Measurements from ENCODE around the gene ZFHX3. TPM values are rescaled to one million over a fixed set of nuclear protein-coding genes. Genes with fewer than 3 reads are reported as not detected.

ZFHX3 gene
- total and polyA plus RNA-seq, 9 of the 15 experiments (the other 6 are each of a cell fraction or from before 2014, with no cell fraction given): 0.01 to 0.23 (median 0.06) TPM; not detected in 4

GRCh38 chr16:72832621-72833248, 215.2 kb downstream of the ZFHX3 start:
- DNase-seq (ENCODE audit: extremely low read depth in 1 of 4, low spot score in 3 of 4) (peak; percentile 74 to 90 (median 84)), FAIRE-seq (peak; percentile 85)
- 10% methylated on average over 13 of the region's 13 CpGs for WGBS (ENCODE audit: insufficient coverage, low coverage, missing lambda C conversion rate)
- TF ChIP-seq USF2 (CRISPR knock-in tag; IDR thresholded peaks at IDR 0.05) (no peak), CHCHD3 (CRISPR knock-in tag; IDR thresholded peaks at IDR 0.05) (no peak), LCOR (CRISPR knock-in tag; IDR thresholded peaks at IDR 0.05) (no peak), TFAP4 (CRISPR knock-in tag; IDR thresholded peaks at IDR 0.05; ENCODE audit: borderline replicate concordance) (peak; percentile 30; the same call in 1 of the 2 replicates), REST (IDR thresholded peaks at IDR 0.05; ENCODE audit: borderline replicate concordance) (peak; percentile 61; the same call in 1 of the 2 replicates), REST (CRISPR knock-in tag; IDR thresholded peaks at IDR 0.05; ENCODE audit: low read depth) (no peak), ADNP (tag; IDR thresholded peaks at IDR 0.05) (no peak), NR2C2 (CRISPR knock-in tag; IDR thresholded peaks at IDR 0.05) (no peak), NR2C2 (tag; IDR thresholded peaks at IDR 0.05) (no peak), L3MBTL2 (IDR thresholded peaks at IDR 0.05) (no peak), MYC (IDR thresholded peaks at IDR 0.05; ENCODE audit: low read depth, low read length) (0 out of 2 replicates have a peak, but pooled peaks have one; percentile 14), MYC (CRISPR knock-in tag; IDR thresholded peaks at IDR 0.05; ENCODE audit: borderline replicate concordance, low read depth) (no peak), ATF7 (IDR thresholded peaks at IDR 0.05) (no peak)

More at GRCh38 chr16:72832621-72833248, 215.2 kb downstream of the ZFHX3 start:
- no peak overlapping the region for H3K9ac ChIP-seq (ENCODE audit: insufficient read depth in 1 of 2, low read depth in 2 of 2, low read length in 2 of 2)
- H3K79me2 ChIP-seq (ENCODE audit: control insufficient read depth, insufficient read depth, low read length): no peaks in the 10 kb centered on the region
- peak; percentile 98 for ATAC-seq
- intact Hi-C loops (cut with micrococcal nuclease) (loop anchor here (2.0 kb wide), 1 partner anchor 364 kb away; no protein-coding TSS in a partner anchor), in situ Hi-C loops (cut with MboI) (no loop called here)
- no peak overlapping the region for H2AFZ ChIP-seq (ENCODE audit: low read depth, low read length)
- ChIA-PET CTCF (ENCODE audit: low intra/inter-chr PET ratio) (interaction anchor here (0.6 to 1.1 kb wide), 2 partner anchors 84 to 330 kb away, joined by 3 read pairs; no protein-coding TSS in a partner anchor), POLR2A (interaction anchor here (0.6 to 1.2 kb wide), 8 partner anchors 8 to 1137 kb away, joined by 3 to 6 read pairs (median 3); no protein-coding TSS in a partner anchor)
- H3K4me2 ChIP-seq (ENCODE audit: insufficient read depth, low read length): no peak overlapping the region
- H3K9me3 ChIP-seq (replicated peaks; ENCODE audit: control insufficient read depth, insufficient read depth, low read depth, low read length): no peaks in the 10 kb centered on the region
- H3K4me1 ChIP-seq (replicated peaks in 1 of 2; ENCODE audit: control insufficient read depth in 2 of 2, insufficient read depth in 2 of 2, low read length in 2 of 2): no peaks in the 10 kb centered on the region
- no peaks in the 10 kb centered on the region for H3K36me3 ChIP-seq (ENCODE audit: control insufficient read depth, insufficient read depth, low read length)
- no TSS peak for BruUV-seq (replicated peaks)
- peaks cover 13 to 19% of the 10 kb centered on the region in 2 experiments for H3K27me3 ChIP-seq (ENCODE audit: control insufficient read depth in 2 of 2, insufficient read depth in 2 of 2, low read length in 2 of 2)
- H3K9me1 ChIP-seq (ENCODE audit: control insufficient read depth, insufficient read depth, low read length): no peaks in the 10 kb centered on the region
- no peaks in the 10 kb centered on the region for H4K20me1 ChIP-seq (replicated peaks; ENCODE audit: control insufficient read depth, insufficient read depth, low read length)
- no peak overlapping the region for H3K27ac ChIP-seq (ENCODE audit: extremely low read depth, low read depth, low read length)
- H3K4me3 ChIP-seq: no peak overlapping the region

All from K562 (cell line).